Neural cell (in vitro differentiated cells): ENCODE results near the gene MSLN. TPM values are rescaled to one million over a fixed set of nuclear protein-coding genes. Genes with fewer than 3 reads are reported as not detected.

ENCODE experiments used
- H2AFZ ChIP-seq: fragments of 200-600, 300-800 bp; sonication (generic), shearing (Covaris generic); 2 replicates; pipeline ENCODE4 v1.6.0; 2014; ENCODE audit warnings: low read depth, mild to moderate bottlenecking, antibody characterized with exemption, low read length, moderate library complexity
- H3F3A ChIP-seq: fragments of 200-600 bp; shearing (Covaris generic); 2 replicates; pipeline ENCODE4 v1.6.1; 2016; ENCODE audit warnings: mild to moderate bottlenecking, moderate library complexity, mixed read lengths, antibody characterized with exemption, low read length; ENCODE audit not compliant: insufficient read depth, poor library complexity, severe bottlenecking
- H3K27ac ChIP-seq: fragments of 200-600, 300-800 bp; sonication (generic), shearing (Covaris generic); 2 replicates; pipeline ENCODE4 v1.5.1; 2014; ENCODE audit warnings: mild to moderate bottlenecking, low read length, moderate library complexity
- H3K27me3 ChIP-seq: fragments of 300-800, 200-600 bp; sonication (generic), shearing (Covaris generic); 2 replicates; pipeline ENCODE4 v1.6.0; 2014; ENCODE audit warnings: mild to moderate bottlenecking, low read depth, low read length, moderate library complexity; ENCODE audit not compliant: insufficient read depth
- H3K36me3 ChIP-seq: fragments of 300-800, 200-600 bp; sonication (generic), shearing (Covaris generic); 2 replicates; pipeline ENCODE4 v1.5.1; 2014; ENCODE audit warnings: mild to moderate bottlenecking, antibody characterized with exemption, low read length, moderate library complexity; ENCODE audit not compliant: insufficient read depth
- H3K4me2 ChIP-seq: fragments of 300-800, 200-600 bp; sonication (generic), shearing (Covaris generic); 2 replicates; pipeline ENCODE4 v1.6.0; 2014; ENCODE audit warnings: mild to moderate bottlenecking, low read length
- H3K4me3 ChIP-seq: fragments of 300-800, 200-600 bp; sonication (generic), shearing (Covaris generic); 2 replicates; pipeline ENCODE4 v1.5.1; 2014; ENCODE audit warnings: mild to moderate bottlenecking, low read length, moderate library complexity
- H3K79me2 ChIP-seq: fragments of 200-600 bp; shearing (Covaris generic); replicated peaks from 2 replicates; pipeline ENCODE4 v1.6.0; 2014; ENCODE audit warnings: mild to moderate bottlenecking, low read length, moderate library complexity; ENCODE audit not compliant: insufficient read depth
- H3K9ac ChIP-seq: fragments of 300-800, 200-600 bp; sonication (generic), shearing (Covaris generic); 2 replicates; pipeline ENCODE4 v1.6.1; 2016; ENCODE audit warnings: mild to moderate bottlenecking, low read length, mixed read lengths
- H3K9me2 ChIP-seq: fragments of 200-600 bp; shearing (Covaris generic); 2 replicates; pipeline ENCODE4 v1.6.1; 2016; ENCODE audit warnings: mild to moderate bottlenecking, low read length, mixed read lengths; ENCODE audit not compliant: insufficient read depth
- H3K9me3 ChIP-seq: fragments of 200-600, 300-800 bp; sonication (generic), shearing (Covaris generic); 2 replicates; pipeline ENCODE4 v1.6.1; 2016; ENCODE audit warnings: mild to moderate bottlenecking, mixed run types, low read length, moderate library complexity, mixed read lengths
- H4K20me1 ChIP-seq: fragments of 200-600 bp; shearing (Covaris generic); 2 replicates; pipeline ENCODE4 v1.6.1; 2016; ENCODE audit warnings: mild to moderate bottlenecking, mixed run types; ENCODE audit not compliant: insufficient read depth
- EP300 ChIP-seq: fragments of 450-650 bp; conservative IDR thresholded peaks from 2 replicates; pipeline ENCODE4 v1.6.1; 2014; ENCODE audit warnings: antibody characterized with exemption, mild to moderate bottlenecking, moderate library complexity; ENCODE audit not compliant: poor library complexity, severe bottlenecking
- EZH2 ChIP-seq: fragments of 200-600, 300-800 bp; shearing (Covaris generic), sonication (generic); IDR thresholded peaks from 2 replicates; pipeline ENCODE4 v1.6.1; 2014; ENCODE audit warnings: antibody characterized with exemption, low read length, borderline replicate concordance, mild to moderate bottlenecking; ENCODE audit not compliant: insufficient read depth, poor library complexity, severe bottlenecking
- MXI1 ChIP-seq: fragments of 450-650 bp; conservative IDR thresholded peaks from 2 replicates; pipeline ENCODE4 v1.6.1; 2014; ENCODE audit warnings: antibody characterized with exemption, mild to moderate bottlenecking; ENCODE audit not compliant: poor library complexity, severe bottlenecking
- POLR2AphosphoS5 ChIP-seq: IDR thresholded peaks from 2 replicates; pipeline ENCODE4 v1.6.1; 2012
- RAD21 ChIP-seq: fragments of 450-650 bp; conservative IDR thresholded peaks from 2 replicates; pipeline ENCODE4 v1.6.1; 2014; ENCODE audit warnings: antibody characterized with exemption, mild to moderate bottlenecking, moderate library complexity
- SMC3 ChIP-seq: fragments of 450-650 bp; conservative IDR thresholded peaks from 2 replicates; pipeline ENCODE4 v1.6.1; 2014; ENCODE audit warnings: antibody characterized with exemption, mild to moderate bottlenecking, moderate library complexity; ENCODE audit not compliant: poor library complexity
- TAF1 ChIP-seq: IDR thresholded peaks from 2 replicates; pipeline ENCODE4 v1.6.1; 2012; ENCODE audit warnings: low read depth
- polyA plus RNA-seq: library from polyadenylated mRNA; depleted of rRNA; stranded (reverse); fragments of >200 nt; gene quantifications from 2 replicates; pipeline ENCODE4 v1.2.3, GENCODE V29; 2014
- TF ChIP-seq, protein P1 (sequence below): IDR thresholded peaks from 2 replicates; pipeline ENCODE4 v1.6.1; 2012; ENCODE audit warnings: borderline replicate concordance
- TF ChIP-seq, protein P2 (sequence below): fragments of 450-650 bp; IDR thresholded peaks from 2 replicates; pipeline ENCODE4 v1.5.1; 2014; ENCODE audit warnings: antibody characterized with exemption, mild to moderate bottlenecking, moderate library complexity; ENCODE audit not compliant: poor library complexity, severe bottlenecking

MSLN gene
- polyA plus RNA-seq, 1 donor from 2014 or later, result 0.63 TPM

DNA sequence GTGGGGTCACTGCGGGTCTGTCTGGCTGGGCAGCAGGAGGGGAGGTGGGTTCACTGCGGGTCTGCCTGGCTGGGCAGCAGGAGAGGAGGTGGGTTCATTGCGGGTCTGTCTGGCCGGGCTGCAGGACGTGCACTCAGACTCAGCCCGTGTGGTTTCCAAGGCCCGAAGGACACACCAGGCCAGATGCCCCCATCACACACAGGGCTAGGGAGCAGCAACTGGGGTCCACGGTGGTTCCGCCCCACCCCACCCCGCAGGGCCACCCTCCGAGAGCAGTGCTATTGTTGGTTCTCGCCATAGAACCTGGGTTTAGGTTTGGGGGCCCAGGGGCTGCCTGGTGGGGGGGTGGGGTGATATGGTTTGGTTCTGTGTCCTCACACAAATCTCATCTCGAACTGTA is 13.9 kb upstream of the MSLN start (continued):
- TF ChIP-seq RAD21 (no peak), TAF1 (no peak), SMC3 (no peak), POLR2AphosphoS5 (no peak)

GRCh38 chr16:747978-748746 is 12.4 kb upstream of the MSLN start:
- no peak overlapping the region for H3K4me2 ChIP-seq
- TF ChIP-seq EP300, result no peak
- TF ChIP-seq, protein P1, sequence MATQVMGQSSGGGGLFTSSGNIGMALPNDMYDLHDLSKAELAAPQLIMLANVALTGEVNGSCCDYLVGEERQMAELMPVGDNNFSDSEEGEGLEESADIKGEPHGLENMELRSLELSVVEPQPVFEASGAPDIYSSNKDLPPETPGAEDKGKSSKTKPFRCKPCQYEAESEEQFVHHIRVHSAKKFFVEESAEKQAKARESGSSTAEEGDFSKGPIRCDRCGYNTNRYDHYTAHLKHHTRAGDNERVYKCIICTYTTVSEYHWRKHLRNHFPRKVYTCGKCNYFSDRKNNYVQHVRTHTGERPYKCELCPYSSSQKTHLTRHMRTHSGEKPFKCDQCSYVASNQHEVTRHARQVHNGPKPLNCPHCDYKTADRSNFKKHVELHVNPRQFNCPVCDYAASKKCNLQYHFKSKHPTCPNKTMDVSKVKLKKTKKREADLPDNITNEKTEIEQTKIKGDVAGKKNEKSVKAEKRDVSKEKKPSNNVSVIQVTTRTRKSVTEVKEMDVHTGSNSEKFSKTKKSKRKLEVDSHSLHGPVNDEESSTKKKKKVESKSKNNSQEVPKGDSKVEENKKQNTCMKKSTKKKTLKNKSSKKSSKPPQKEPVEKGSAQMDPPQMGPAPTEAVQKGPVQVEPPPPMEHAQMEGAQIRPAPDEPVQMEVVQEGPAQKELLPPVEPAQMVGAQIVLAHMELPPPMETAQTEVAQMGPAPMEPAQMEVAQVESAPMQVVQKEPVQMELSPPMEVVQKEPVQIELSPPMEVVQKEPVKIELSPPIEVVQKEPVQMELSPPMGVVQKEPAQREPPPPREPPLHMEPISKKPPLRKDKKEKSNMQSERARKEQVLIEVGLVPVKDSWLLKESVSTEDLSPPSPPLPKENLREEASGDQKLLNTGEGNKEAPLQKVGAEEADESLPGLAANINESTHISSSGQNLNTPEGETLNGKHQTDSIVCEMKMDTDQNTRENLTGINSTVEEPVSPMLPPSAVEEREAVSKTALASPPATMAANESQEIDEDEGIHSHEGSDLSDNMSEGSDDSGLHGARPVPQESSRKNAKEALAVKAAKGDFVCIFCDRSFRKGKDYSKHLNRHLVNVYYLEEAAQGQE, result no peak
- no peak for TF ChIP-seq SMC3
- no peak for TF ChIP-seq RAD21
- no peak for TF ChIP-seq POLR2AphosphoS5
- TF ChIP-seq MXI1, result no peak
- TF ChIP-seq EZH2, result no peak
- TF ChIP-seq, protein P2, sequence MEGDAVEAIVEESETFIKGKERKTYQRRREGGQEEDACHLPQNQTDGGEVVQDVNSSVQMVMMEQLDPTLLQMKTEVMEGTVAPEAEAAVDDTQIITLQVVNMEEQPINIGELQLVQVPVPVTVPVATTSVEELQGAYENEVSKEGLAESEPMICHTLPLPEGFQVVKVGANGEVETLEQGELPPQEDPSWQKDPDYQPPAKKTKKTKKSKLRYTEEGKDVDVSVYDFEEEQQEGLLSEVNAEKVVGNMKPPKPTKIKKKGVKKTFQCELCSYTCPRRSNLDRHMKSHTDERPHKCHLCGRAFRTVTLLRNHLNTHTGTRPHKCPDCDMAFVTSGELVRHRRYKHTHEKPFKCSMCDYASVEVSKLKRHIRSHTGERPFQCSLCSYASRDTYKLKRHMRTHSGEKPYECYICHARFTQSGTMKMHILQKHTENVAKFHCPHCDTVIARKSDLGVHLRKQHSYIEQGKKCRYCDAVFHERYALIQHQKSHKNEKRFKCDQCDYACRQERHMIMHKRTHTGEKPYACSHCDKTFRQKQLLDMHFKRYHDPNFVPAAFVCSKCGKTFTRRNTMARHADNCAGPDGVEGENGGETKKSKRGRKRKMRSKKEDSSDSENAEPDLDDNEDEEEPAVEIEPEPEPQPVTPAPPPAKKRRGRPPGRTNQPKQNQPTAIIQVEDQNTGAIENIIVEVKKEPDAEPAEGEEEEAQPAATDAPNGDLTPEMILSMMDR, result no peak
- no peak for TF ChIP-seq TAF1
- H3K27me3 ChIP-seq, result no peaks in the 10 kb centered on the region
- H3K79me2 ChIP-seq, result no peaks in the 10 kb centered on the region
- no peak overlapping the region for H3K27ac ChIP-seq
- H3K9ac ChIP-seq, result no peak overlapping the region
- no peaks in the 10 kb centered on the region for H3K36me3 ChIP-seq
- no peak overlapping the region for H3K4me3 ChIP-seq
- H2AFZ ChIP-seq, result no peak overlapping the region
- H3K9me3 ChIP-seq, result no peaks in the 10 kb centered on the region
- no peaks in the 10 kb centered on the region for H4K20me1 ChIP-seq
- no peaks in the 10 kb centered on the region for H3K9me2 ChIP-seq
- no peaks in the 10 kb centered on the region for H3F3A ChIP-seq

GRCh38 chr16:749010-749409 is 11.5 kb upstream of the MSLN start:
- no peaks in the 10 kb centered on the region for H3K27me3 ChIP-seq
- TF ChIP-seq MXI1 (no peak), TAF1 (no peak), RAD21 (no peak), SMC3 (no peak), EZH2 (no peak), POLR2AphosphoS5 (no peak), EP300 (no peak)
- TF ChIP-seq, protein P2, result no peak
- TF ChIP-seq, protein P1, result no peak

More at GRCh38 chr16:749010-749409, 11.5 kb upstream of the MSLN start:
- H4K20me1 ChIP-seq, result no peaks in the 10 kb centered on the region
- no peak overlapping the region for H3K4me3 ChIP-seq
- no peaks in the 10 kb centered on the region for H3K9me2 ChIP-seq
- no peaks in the 10 kb centered on the region for H3K9me3 ChIP-seq
- no peaks in the 10 kb centered on the region for H3K79me2 ChIP-seq
- H3K4me2 ChIP-seq, result no peak overlapping the region
- no peak overlapping the region for H2AFZ ChIP-seq
- no peaks in the 10 kb centered on the region for H3K36me3 ChIP-seq
- H3K9ac ChIP-seq, result no peak overlapping the region
- H3K27ac ChIP-seq, result no peak overlapping the region
- no peaks in the 10 kb centered on the region for H3F3A ChIP-seq
